GM12878 (cell line): ENCODE measurements around the gene REEP1. TPM values are rescaled to one million over a fixed set of nuclear protein-coding genes. Genes with fewer than 3 reads are reported as not detected.

ENCODE experiments used
- ATAC-seq: fragments of 200-7000 bp; cut with Tn5 transposase; 3 replicates; pipeline ENCODE4 v1.9.1; 2020; ENCODE audit warnings: mild to moderate bottlenecking, moderate library complexity
- BruUV-seq: library from RNA; stranded (reverse); fragments of 400-500 nt; replicated peaks from 2 replicates; lab custom pipeline; 2021; lab: Mats Ljungman, UMichigan
- CTCF ChIA-PET: fragments of 300-600 bp; sonication (Branson Sonifier 250); formaldehyde crosslinking; extraction: SDS; loops from one replicate; lab custom pipeline; 2021; ENCODE audit warnings: inconsistent platforms; lab: Yijun Ruan, JAX
- POLR2A ChIA-PET: fragments of 350-600 bp; formaldehyde crosslinking; extraction: SDS; loops from one replicate; lab custom pipeline; 2021; ENCODE audit warnings: inconsistent platforms; lab: Charles Lee
- RAD21 ChIA-PET: fragments of 300-600 bp; sonication (Branson Sonifier 250); formaldehyde crosslinking; loops from one replicate; lab custom pipeline; 2023; ENCODE audit warnings: antibody characterized with exemption; ENCODE audit not compliant: unreplicated experiment; lab: Charles Lee
- SMC1A ChIA-PET: fragments of 300-600 bp; sonication (Branson Sonifier 250); formaldehyde crosslinking; loops from one replicate; lab custom pipeline; 2023; ENCODE audit not compliant: unreplicated experiment, uncharacterized antibody; lab: Charles Lee
- DNase-seq: peaks from one replicate; pipeline ENCODE4 v3.0.0-alpha.2; 2011; ENCODE audit warnings: low read depth, low spot score
- FAIRE-seq: peaks from 3 replicates; lab custom pipeline; 2011; peaks lifted over from hg19 to GRCh38; lab: Jason Lieb, UNC
- H2AFZ ChIP-seq: 2 replicates; pipeline ENCODE4 v1.6.0; 2011; ENCODE audit warnings: low read depth, low read length, control low read depth; ENCODE audit not compliant: control insufficient read depth
- H3K27ac ChIP-seq: 2 replicates; pipeline ENCODE4 v1.5.1; 2011; ENCODE audit warnings: control low read depth; ENCODE audit not compliant: control insufficient read depth, insufficient read depth
- H3K27me3 ChIP-seq, 2 experiments: replicated peaks in 1 of 2; 2 replicates each; pipeline versions ENCODE4 v1.6.0 to v1.6.1; 2011; ENCODE audit warnings: low read length in 1 of 2; ENCODE audit not compliant: control insufficient read depth in 2 of 2, insufficient read depth in 2 of 2
- H3K36me3 ChIP-seq, 2 experiments: 2 replicates each; pipeline ENCODE4 v1.5.1; 2011; ENCODE audit warnings: low read length in 1 of 2; ENCODE audit not compliant: control insufficient read depth in 2 of 2, insufficient read depth in 2 of 2
- H3K4me1 ChIP-seq: 2 replicates; pipeline ENCODE4 v1.6.1; 2011; ENCODE audit warnings: mild to moderate bottlenecking, low read length, moderate library complexity, mixed read lengths; ENCODE audit not compliant: control insufficient read depth, insufficient read depth
- H3K4me2 ChIP-seq: 2 replicates; pipeline ENCODE4 v1.6.0; 2011; ENCODE audit warnings: control low read depth; ENCODE audit not compliant: control insufficient read depth, insufficient read depth
- H3K4me3 ChIP-seq: fragments of 200-600 bp; sonication (generic); 2 replicates; pipeline ENCODE4 v1.5.1; 2016
- H3K79me2 ChIP-seq: 2 replicates; pipeline ENCODE4 v1.6.0; 2011; ENCODE audit warnings: low read length; ENCODE audit not compliant: control insufficient read depth, insufficient read depth
- H3K9ac ChIP-seq: 2 replicates; pipeline ENCODE4 v1.8.0; 2011; ENCODE audit warnings: low read length, control low read depth, mixed read lengths; ENCODE audit not compliant: control insufficient read depth, insufficient read depth
- H3K9me3 ChIP-seq: replicated peaks from 3 replicates; pipeline ENCODE4 v1.5.1; 2011; ENCODE audit warnings: mild to moderate bottlenecking, low read length; ENCODE audit not compliant: control insufficient read depth, insufficient read depth
- H4K20me1 ChIP-seq: 2 replicates; pipeline ENCODE4 v1.6.0; 2011; ENCODE audit not compliant: control insufficient read depth, insufficient read depth
- ATF3 ChIP-seq: IDR thresholded peaks from 2 replicates; pipeline ENCODE4 v1.6.1; 2011; ENCODE audit warnings: low read depth, mild to moderate bottlenecking, low read length, moderate library complexity, borderline replicate concordance; ENCODE audit errors: extremely low read depth
- BHLHE40 ChIP-seq, 2 experiments: fragments of 450-650 bp in 1 of 2; IDR thresholded peaks; 2 replicates each; pipeline ENCODE4 v1.6.1; 2011 to 2017; ENCODE audit warnings: low read depth in 2 of 2, borderline replicate concordance in 1 of 2, improper control_type of control experiment in 1 of 2, low read length in 1 of 2, mild to moderate bottlenecking in 1 of 2
- CHD2 ChIP-seq: IDR thresholded peaks from 2 replicates; pipeline ENCODE4 v1.6.1; 2011; ENCODE audit warnings: low read depth, low read length, improper control_type of control experiment, borderline replicate concordance
- EED ChIP-seq: sonication (generic); IDR thresholded peaks from 2 replicates; pipeline ENCODE4 v1.6.1; 2016; ENCODE audit warnings: antibody characterized with exemption, low read depth
- EZH2 ChIP-seq: IDR thresholded peaks from 2 replicates; pipeline ENCODE4 v1.6.1; 2012; ENCODE audit warnings: low read depth, mild to moderate bottlenecking, control low read depth, inconsistent platforms, low read length, borderline replicate concordance; ENCODE audit not compliant: control insufficient read depth
- FOXM1 ChIP-seq: IDR thresholded peaks from 2 replicates; pipeline ENCODE4 v1.6.1; 2012; ENCODE audit warnings: low read depth, mild to moderate bottlenecking, inconsistent platforms, low read length, moderate library complexity
- JUNB ChIP-seq: IDR thresholded peaks from 2 replicates; pipeline ENCODE4 v1.6.1; 2016; ENCODE audit warnings: antibody characterized with exemption, mild to moderate bottlenecking
- MEF2B ChIP-seq: fragments of 450-650 bp; IDR thresholded peaks from 2 replicates; pipeline ENCODE4 v1.6.1; 2018; ENCODE audit warnings: mild to moderate bottlenecking, moderate library complexity; ENCODE audit not compliant: partially characterized antibody, poor library complexity, severe bottlenecking
- POLR2AphosphoS5 ChIP-seq: IDR thresholded peaks from 2 replicates; pipeline ENCODE4 v1.6.1; 2011; ENCODE audit warnings: mild to moderate bottlenecking, low read length, inconsistent platforms
- SKIL ChIP-seq: fragments of 450-650 bp; IDR thresholded peaks from 2 replicates; pipeline ENCODE4 v1.6.1; 2017; ENCODE audit warnings: mild to moderate bottlenecking, low read depth, inconsistent platforms; ENCODE audit not compliant: poor library complexity, severe bottlenecking
- SMAD5 ChIP-seq: IDR thresholded peaks from 2 replicates; pipeline ENCODE4 v1.6.1; 2016; ENCODE audit warnings: antibody characterized with exemption, low read depth
- SPI1 ChIP-seq: IDR thresholded peaks from 2 replicates; pipeline ENCODE4 v1.6.1; 2011; ENCODE audit warnings: low read depth, mild to moderate bottlenecking, low read length, moderate library complexity, borderline replicate concordance; ENCODE audit not compliant: insufficient read depth
- SREBF2 ChIP-seq: IDR thresholded peaks from 2 replicates; pipeline ENCODE4 v1.6.1; 2012; ENCODE audit warnings: mild to moderate bottlenecking, low read length
- SRF ChIP-seq, 2 experiments: IDR thresholded peaks; 2 replicates each; pipeline ENCODE4 v1.6.1; 2011; ENCODE audit warnings: low read depth in 2 of 2, low read length in 2 of 2, mild to moderate bottlenecking in 1 of 2, moderate library complexity in 1 of 2
- ZBTB4 ChIP-seq: fragments of 450-650 bp; formaldehyde crosslinking; IDR thresholded peaks from 2 replicates; pipeline ENCODE4 v1.4.0; 2022; ENCODE audit warnings: mild to moderate bottlenecking, moderate library complexity
- WGBS: methylation state at CpG from one replicate; pipeline ENCODE4 v1.1.6; 2016; ENCODE audit warnings: low lambda C conversion rate; ENCODE audit not compliant: insufficient replicate concordance, insufficient coverage; ENCODE audit errors: missing lambda C conversion rate; 5-methylcytosine and 5-hydroxymethylcytosine counted together
- in situ Hi-C: fragments of 300-500 bp; cut with MboI; formaldehyde crosslinking; loops from 9 replicates; pipeline ENCODE4 v1.14.3; 2018; ENCODE audit warnings: mixed read lengths
- intact Hi-C: fragments of 100-400 bp; cut with micrococcal nuclease; formaldehyde crosslinking; loops from one replicate; pipeline ENCODE4 v1.14.2; 2022; ENCODE audit not compliant: unreplicated experiment
- polyA plus RNA-seq, 11 experiments: library from polyadenylated mRNA; depleted of rRNA in 4 of 11; unstranded in 6 of 11; stranded (reverse) in 5 of 11; fragments of >200 nt; fragmentation: Nextera tagmentation in 4 of 11; fragmentation: Illumina TruSeq in 1 of 11; extraction: Ambion mirVana in 4 of 11; extraction: Trizol in 1 of 11; gene quantifications; 1 replicate in 1 of 11; 2 replicates in 10 of 11; pipeline versions ENCODE4 v1.2.1 to v1.2.3, GENCODE V29; 2011 to 2016; ENCODE audit warnings: inconsistent platforms in 2 of 11, missing spikeins in 2 of 11, low read depth in 1 of 11
- total RNA-seq, 4 experiments: library from RNA; depleted of rRNA in 3 of 4; stranded (reverse); fragments of >200 nt in 3 of 4; fragmentation: Illumina TruSeq in 1 of 4; extraction: Trizol in 1 of 4; gene quantifications; 2 replicates each; pipeline versions ENCODE4 v1.2.1 to v1.2.3, GENCODE V29; 2013 to 2021

REEP1 gene
- total and polyA plus RNA-seq, 10 of the 15 experiments (the other 5 are each of a cell fraction or from before 2014, with no cell fraction given), result 0.02 to 0.30 (median 0.09) TPM; not detected in 1

GRCh38 chr2:86274265-86274917 lies 63.0 kb downstream of the REEP1 start:
- 36% methylated on average over 5 of the region's 5 CpGs for WGBS
- Histone ChIP-seq H3K79me2 (no peaks in the 10 kb centered on the region), H3K4me1 (peaks cover 28% of the 10 kb centered on the region), H3K27ac (peak overlapping the region; percentile 58), H3K36me3 (no peaks in the 10 kb centered on the region), H4K20me1 (no peaks in the 10 kb centered on the region), H3K4me3 (no peak overlapping the region), H3K9ac (no peak overlapping the region), H3K27me3 (no peaks in the 10 kb centered on the region), H2AFZ (peak overlapping the region; percentile 19; the same call in 1 of the 2 replicates), H3K9me3 (peaks cover 12% of the 10 kb centered on the region; the same call in 2 of the 3 replicates), H3K4me2 (peak overlapping the region; percentile 19; the same call in 1 of the 2 replicates)
- CTCF ChIA-PET, result interaction anchor here (0.5 to 2.3 kb wide), 15 partner anchors 10 to 653 kb away, joined by 3 to 9 read pairs (median 5); no protein-coding TSS in a partner anchor
- ATAC-seq (peak; percentile 84), DNase-seq (peak; percentile 56), FAIRE-seq (peak; percentile 41)
- intact Hi-C loops (no loop called here), in situ Hi-C loops (no loop called here)
- RAD21 ChIA-PET, result interaction anchor here (1.0 to 3.0 kb wide), 11 partner anchors 8 to 168 kb away, joined by 3 to 18 read pairs (median 6); no protein-coding TSS in a partner anchor
- POLR2A ChIA-PET, result interaction anchor here (1.5 to 2.8 kb wide), 2 partner anchors 16 to 49 kb away, joined by 3 to 21 read pairs; no protein-coding TSS in a partner anchor
- SMC1A ChIA-PET, result interaction anchor here (0.6 to 3.2 kb wide), 18 partner anchors 9 to 162 kb away, joined by 3 to 15 read pairs (median 4); no protein-coding TSS in a partner anchor
- no TSS peak for BruUV-seq
- TF ChIP-seq SPI1 (peak; percentile 58; the same call in 1 of the 2 replicates), EZH2 (no peak), MEF2B (no peak), ZBTB4 (CRISPR knock-in tag) (no peak), SREBF2 (no peak), SRF (IDR thresholded peaks at IDR 0.05; ENCODE audit: low read depth in 2 of 2, low read length in 2 of 2) (peak; percentile 46 to 84; a peak in 3 of 4 replicates), ATF3 (peak; percentile 15; the same call in 1 of the 2 replicates), POLR2AphosphoS5 (no peak), JUNB (peak; percentile 90), SMAD5 (no peak), SKIL (no peak), FOXM1 (peak; percentile 70; the same call in 1 of the 2 replicates), CHD2 (no peak), EED (peak; percentile 90), BHLHE40 (IDR thresholded peaks at IDR 0.05; ENCODE audit: borderline replicate concordance in 1 of 2, low read depth in 2 of 2, low read length in 1 of 2) (peak in 1 of 2 experiments; percentile 12; a peak in 1 of 4 replicates)
